HCT116 (cell line): Measurements from ENCODE around the gene IQCC.

ENCODE experiments used
- CEBPB ChIP-seq: IDR thresholded peaks from 2 replicates; pipeline ENCODE4 v1.6.1; 2012; ENCODE audit warnings: low read depth
- EZH2 ChIP-seq: fragments of 200-600 bp; sonication (generic); IDR thresholded peaks from 2 replicates; pipeline ENCODE4 v1.6.1; 2017; ENCODE audit warnings: antibody characterized with exemption, mixed run types
- EZH2phosphoT487 ChIP-seq: fragments of 200-600 bp; IDR thresholded peaks from 2 replicates; pipeline ENCODE4 v1.6.1; 2018; ENCODE audit warnings: antibody characterized with exemption, borderline replicate concordance
- MAX ChIP-seq: IDR thresholded peaks from 2 replicates; pipeline ENCODE4 v1.6.1; 2012
- POLR2A ChIP-seq: IDR thresholded peaks from 2 replicates; pipeline ENCODE4 v1.7.0; 2011; ENCODE audit warnings: borderline replicate concordance; ENCODE audit not compliant: insufficient read depth, insufficient read length; ENCODE audit errors: extremely low read depth
- POLR2AphosphoS5 ChIP-seq: IDR thresholded peaks from 2 replicates; pipeline ENCODE4 v1.6.1; 2011; ENCODE audit warnings: mild to moderate bottlenecking, low read depth, low read length, moderate library complexity
- RAD21 ChIP-seq: IDR thresholded peaks from 2 replicates; pipeline ENCODE4 v1.6.1; 2012; ENCODE audit warnings: low read depth, mild to moderate bottlenecking
- REST ChIP-seq: IDR thresholded peaks from 2 replicates; pipeline ENCODE4 v1.6.1; 2012; ENCODE audit warnings: low read depth
- SIN3A ChIP-seq: IDR thresholded peaks from 2 replicates; pipeline ENCODE4 v1.6.1; 2012; ENCODE audit warnings: low read depth
- SRF ChIP-seq: IDR thresholded peaks from 2 replicates; pipeline ENCODE4 v1.6.1; 2012; ENCODE audit warnings: low read depth
- TCF7L2 ChIP-seq: IDR thresholded peaks from 2 replicates; pipeline ENCODE4 v1.7.0; 2011; ENCODE audit warnings: borderline replicate concordance, inconsistent platforms; ENCODE audit not compliant: insufficient read depth, insufficient read length; ENCODE audit errors: extremely low read depth
- ZFX ChIP-seq: fragments of 450-650 bp; IDR thresholded peaks from 2 replicates; pipeline ENCODE4 v1.6.1; 2017
- ZNF274 ChIP-seq: fragments of 200-500 bp; sonication (Bioruptor generic); IDR thresholded peaks from 2 replicates; pipeline ENCODE4 v1.6.1; 2014; ENCODE audit warnings: mild to moderate bottlenecking, low read depth, low read length, inconsistent platforms
- TF ChIP-seq, protein P1 (sequence below), 3 experiments: fragments of 200-600 bp in 1 of 3; sonication (generic) in 1 of 3; IDR thresholded peaks in 2 of 3; conservative IDR thresholded peaks in 1 of 3; 2 replicates each; pipeline ENCODE4 v1.5.1; 2012 to 2017; ENCODE audit warnings: low read depth in 2 of 3, low read length in 2 of 3, antibody characterized with exemption in 1 of 3, borderline replicate concordance in 1 of 3, control low read depth in 1 of 3, mild to moderate bottlenecking in 1 of 3, mixed read lengths in 1 of 3, mixed run types in 1 of 3, moderate library complexity in 1 of 3; ENCODE audit not compliant: insufficient read depth in 1 of 3

- TF ChIP-seq TCF7L2, result no peak
- TF ChIP-seq, protein P1, sequence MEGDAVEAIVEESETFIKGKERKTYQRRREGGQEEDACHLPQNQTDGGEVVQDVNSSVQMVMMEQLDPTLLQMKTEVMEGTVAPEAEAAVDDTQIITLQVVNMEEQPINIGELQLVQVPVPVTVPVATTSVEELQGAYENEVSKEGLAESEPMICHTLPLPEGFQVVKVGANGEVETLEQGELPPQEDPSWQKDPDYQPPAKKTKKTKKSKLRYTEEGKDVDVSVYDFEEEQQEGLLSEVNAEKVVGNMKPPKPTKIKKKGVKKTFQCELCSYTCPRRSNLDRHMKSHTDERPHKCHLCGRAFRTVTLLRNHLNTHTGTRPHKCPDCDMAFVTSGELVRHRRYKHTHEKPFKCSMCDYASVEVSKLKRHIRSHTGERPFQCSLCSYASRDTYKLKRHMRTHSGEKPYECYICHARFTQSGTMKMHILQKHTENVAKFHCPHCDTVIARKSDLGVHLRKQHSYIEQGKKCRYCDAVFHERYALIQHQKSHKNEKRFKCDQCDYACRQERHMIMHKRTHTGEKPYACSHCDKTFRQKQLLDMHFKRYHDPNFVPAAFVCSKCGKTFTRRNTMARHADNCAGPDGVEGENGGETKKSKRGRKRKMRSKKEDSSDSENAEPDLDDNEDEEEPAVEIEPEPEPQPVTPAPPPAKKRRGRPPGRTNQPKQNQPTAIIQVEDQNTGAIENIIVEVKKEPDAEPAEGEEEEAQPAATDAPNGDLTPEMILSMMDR (IDR thresholded peaks at IDR 0.05 in 2 of 3, conservative IDR thresholded peaks at IDR 0.05 in 1 of 3; ENCODE audit: borderline replicate concordance in 1 of 3, insufficient read depth in 1 of 3, low read depth in 2 of 3, low read length in 2 of 3), result no peak
- TF ChIP-seq RAD21, result no peak
- TF ChIP-seq REST, result no peak
- TF ChIP-seq POLR2A, result no peak
- TF ChIP-seq ZFX, result no peak
- TF ChIP-seq EZH2, result no peak
- no peak for TF ChIP-seq POLR2AphosphoS5
- TF ChIP-seq ZNF274, result no peak
- no peak for TF ChIP-seq EZH2phosphoT487
- no peak for TF ChIP-seq SIN3A
- TF ChIP-seq SRF, result no peak
- no peak for TF ChIP-seq CEBPB
- no peak for TF ChIP-seq MAX
Observed at GRCh38 chr1:32199717-32200072, 5.8 kb upstream of the IQCC start.
